MCF 10A (cell line): ENCODE results near the gene WNT3A. TPM values are rescaled to one million over a fixed set of nuclear protein-coding genes. Genes with fewer than 3 reads are reported as not detected.

ENCODE experiments used
- BruUV-seq: library from RNA; stranded (reverse); fragments of 400-500 nt; replicated peaks from 2 replicates; lab custom pipeline; 2021; lab: Mats Ljungman, UMichigan
- CTCF ChIA-PET: fragments of 300-600 bp; sonication (Branson Sonifier 250); formaldehyde crosslinking; extraction: SDS; loops from one replicate; lab custom pipeline; 2021; ENCODE audit warnings: antibody characterized with exemption, inconsistent platforms; lab: Yijun Ruan, JAX
- POLR2A ChIA-PET: fragments of 300-600, 350-650 bp; sonication (Branson Sonifier 250); formaldehyde crosslinking; extraction: SDS; loops from one replicate; lab custom pipeline; 2020; ENCODE audit warnings: antibody characterized with exemption, inconsistent platforms; lab: Yijun Ruan, JAX
- DNase-seq: peaks from one replicate; pipeline ENCODE4 v3.0.0-alpha.2; 2018; ENCODE audit not compliant: unreplicated experiment
- H3K27ac Mint-ChIP-seq: one replicate; pipeline ENCODE4 v1.8.0; 2022; ENCODE audit warnings: mild to moderate bottlenecking, low read depth, mixed read lengths; ENCODE audit not compliant: unreplicated experiment
- H3K27me3 Mint-ChIP-seq: one replicate; pipeline ENCODE4 v1.8.0; 2022; ENCODE audit warnings: mixed read lengths; ENCODE audit not compliant: insufficient read depth, unreplicated experiment
- H3K36me3 Mint-ChIP-seq: one replicate; pipeline ENCODE4 v1.8.0; 2022; ENCODE audit warnings: mild to moderate bottlenecking, moderate library complexity, mixed read lengths; ENCODE audit not compliant: insufficient read depth, unreplicated experiment
- H3K4me1 Mint-ChIP-seq: one replicate; pipeline ENCODE4 v1.8.0; 2022; ENCODE audit warnings: mixed read lengths; ENCODE audit not compliant: insufficient read depth, unreplicated experiment
- H3K4me3 Mint-ChIP-seq: one replicate; pipeline ENCODE4 v1.8.0; 2022; ENCODE audit warnings: mild to moderate bottlenecking, moderate library complexity, mixed read lengths; ENCODE audit not compliant: unreplicated experiment
- H3K9me3 Mint-ChIP-seq: one replicate; pipeline ENCODE4 v1.8.0; 2022; ENCODE audit warnings: mixed read lengths; ENCODE audit not compliant: unreplicated experiment
- CTCF ChIP-seq: fragments of 200-600 bp; IDR thresholded peaks from one replicate; pipeline ENCODE4 v1.8.0; 2022; ENCODE audit warnings: antibody characterized with exemption, mild to moderate bottlenecking; ENCODE audit not compliant: unreplicated experiment
- intact Hi-C: fragments of 100-400 bp; cut with micrococcal nuclease; formaldehyde crosslinking; loops from 2 replicates; pipeline ENCODE4 v1.14.1; 2022
- total RNA-seq: library from RNA; stranded (reverse); gene quantifications from 2 replicates; pipeline ENCODE4 v1.2.3, GENCODE V29; 2022

Gene WNT3A
- total RNA-seq, 1 experiment from 2014 or later, result not detected

GRCh38 chr1:227999056-227999930 lies 7.5 kb upstream of the WNT3A start:
- intact Hi-C loops, result loop anchor here (1.0 to 10.0 kb wide), 9 partner anchors 75 to 518 kb away; a partner anchor contains a TSS
- CTCF ChIA-PET, result interaction anchor here (0.5 to 4.9 kb wide), 78 partner anchors 8 to 1991 kb away, joined by 3 to 87 read pairs (median 4); partner anchors contain the start of genes ARF1, IBA57 and MRPL55
- peak; percentile 94 for DNase-seq
- peaks cover 4% of the 10 kb centered on the region for H3K36me3 Mint-ChIP-seq
- TF ChIP-seq CTCF, result peak; percentile 100
- H3K4me3 Mint-ChIP-seq, result no peak overlapping the region
- H3K4me1 Mint-ChIP-seq, result peaks cover 17% of the 10 kb centered on the region
- peaks cover 1% of the 10 kb centered on the region for H3K27me3 Mint-ChIP-seq
- H3K27ac Mint-ChIP-seq, result no peak overlapping the region
- BruUV-seq, result no TSS peak
- POLR2A ChIA-PET, result interaction anchor here (0.6 to 12.0 kb wide), 28 partner anchors 14 to 527 kb away, joined by 3 to 114 read pairs (median 4); partner anchors contain the start of genes ARF1, C1orf35, IBA57 and MRPL55
- peaks cover 17% of the 10 kb centered on the region for H3K9me3 Mint-ChIP-seq

- peaks cover 17% of the 10 kb centered on the region for H3K9me3 Mint-ChIP-seq
- H3K4me1 Mint-ChIP-seq, result peaks cover 24% of the 10 kb centered on the region
- intact Hi-C loops, result no loop called here
- H3K4me3 Mint-ChIP-seq, result no peak overlapping the region
- no peak overlapping the region for H3K27ac Mint-ChIP-seq
- no TSS peak for BruUV-seq
- peaks cover 4% of the 10 kb centered on the region for H3K36me3 Mint-ChIP-seq
- TF ChIP-seq CTCF, result no peak
- DNase-seq, result no peak
- CTCF ChIA-PET, result interaction anchor here (0.7 to 4.9 kb wide), 14 partner anchors 13 to 381 kb away, joined by 3 to 87 read pairs (median 22); partner anchors contain the start of gene IBA57
- POLR2A ChIA-PET, result interaction anchor here (0.5 to 12.0 kb wide), 5 partner anchors 13 to 88 kb away, joined by 3 to 114 read pairs (median 19); partner anchors contain the start of gene ARF1
- peaks cover 13% of the 10 kb centered on the region for H3K27me3 Mint-ChIP-seq
Measured at GRCh38 chr1:228000416-228000815, 6.4 kb upstream of the WNT3A start.

GRCh38 chr1:228000836-228001563 lies 5.8 kb upstream of the WNT3A start:
- intact Hi-C loops, result no loop called here
- Mint-ChIP-seq H3K36me3 (peaks cover 4% of the 10 kb centered on the region), H3K4me3 (no peak overlapping the region), H3K27me3 (peaks cover 18% of the 10 kb centered on the region), H3K9me3 (peaks cover 17% of the 10 kb centered on the region), H3K27ac (no peak overlapping the region), H3K4me1 (peaks cover 20% of the 10 kb centered on the region)
- CTCF ChIA-PET, result interaction anchor here (0.6 to 4.9 kb wide), 9 partner anchors 12 to 707 kb away, joined by 3 to 87 read pairs (median 23); no protein-coding TSS in a partner anchor
- DNase-seq, result no peak
- TF ChIP-seq CTCF, result no peak
- no TSS peak for BruUV-seq
- POLR2A ChIA-PET, result interaction anchor here (0.5 to 12.0 kb wide), 5 partner anchors 11 to 83 kb away, joined by 3 to 114 read pairs (median 19); partner anchors contain the start of gene ARF1
